ENCODE measurements around the gene RHOBTB1.
A peak's percentile ranks its signal among the peaks of the same experiment; 100 is the strongest.

RHOBTB1 gene, protein sequence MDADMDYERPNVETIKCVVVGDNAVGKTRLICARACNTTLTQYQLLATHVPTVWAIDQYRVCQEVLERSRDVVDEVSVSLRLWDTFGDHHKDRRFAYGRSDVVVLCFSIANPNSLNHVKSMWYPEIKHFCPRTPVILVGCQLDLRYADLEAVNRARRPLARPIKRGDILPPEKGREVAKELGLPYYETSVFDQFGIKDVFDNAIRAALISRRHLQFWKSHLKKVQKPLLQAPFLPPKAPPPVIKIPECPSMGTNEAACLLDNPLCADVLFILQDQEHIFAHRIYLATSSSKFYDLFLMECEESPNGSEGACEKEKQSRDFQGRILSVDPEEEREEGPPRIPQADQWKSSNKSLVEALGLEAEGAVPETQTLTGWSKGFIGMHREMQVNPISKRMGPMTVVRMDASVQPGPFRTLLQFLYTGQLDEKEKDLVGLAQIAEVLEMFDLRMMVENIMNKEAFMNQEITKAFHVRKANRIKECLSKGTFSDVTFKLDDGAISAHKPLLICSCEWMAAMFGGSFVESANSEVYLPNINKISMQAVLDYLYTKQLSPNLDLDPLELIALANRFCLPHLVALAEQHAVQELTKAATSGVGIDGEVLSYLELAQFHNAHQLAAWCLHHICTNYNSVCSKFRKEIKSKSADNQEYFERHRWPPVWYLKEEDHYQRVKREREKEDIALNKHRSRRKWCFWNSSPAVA

GRCh38 chr10:60944058-60944909 is at the start of gene RHOBTB1:
Gene RHOBTB1, minus strand, starts transcription at chr10:60944185. Its CDS starts 32,643 bp downstream, at chr10:60911542.
- H3K4me3 ChIP-seq (ENCODE audit: control insufficient read depth, low read depth, low read length): peak within 1 kb of the TSS; percentile 75
- no peak for TF ChIP-seq CTCF (conservative IDR thresholded peaks at IDR 0.05; ENCODE audit: control insufficient read depth, insufficient read depth, low read depth, low read length)
- peak; percentile 68 for DNase-seq (ENCODE audit: low read depth)

- DNase-seq (ENCODE audit: low read depth): no peak
- no peak for TF ChIP-seq CTCF (conservative IDR thresholded peaks at IDR 0.05; ENCODE audit: control insufficient read depth, insufficient read depth, low read depth, low read length)
- no peak overlapping the region for H3K4me3 ChIP-seq (ENCODE audit: control insufficient read depth, low read depth, low read length)
Measured at GRCh38 chr10:60992636-60993035, 48.7 kb upstream of the RHOBTB1 start.

DNA sequence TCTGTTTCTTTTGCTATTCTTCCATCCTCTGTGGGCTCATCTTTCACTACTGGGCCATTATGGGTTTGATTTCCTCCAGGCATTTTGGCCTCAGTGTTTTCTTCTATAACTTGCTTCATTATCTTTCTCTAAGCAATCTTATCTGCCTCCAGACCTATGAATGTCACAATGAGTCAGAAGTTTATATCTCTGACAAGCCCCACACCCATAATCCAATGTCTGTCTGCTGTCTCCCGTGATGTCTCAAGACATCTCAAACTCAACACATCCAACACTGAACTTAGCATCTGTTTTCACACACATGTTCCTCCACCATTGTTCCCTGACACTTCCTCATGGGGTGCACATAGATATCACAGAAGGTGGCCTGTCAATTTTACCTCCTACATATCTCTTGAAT is 46.7 kb upstream of the RHOBTB1 start:
- TF ChIP-seq CTCF (conservative IDR thresholded peaks at IDR 0.05; ENCODE audit: control insufficient read depth, insufficient read depth, low read depth, low read length): no peak
- H3K4me3 ChIP-seq (ENCODE audit: control insufficient read depth, low read depth, low read length): no peak overlapping the region
- DNase-seq (ENCODE audit: low read depth): no peak

DNA sequence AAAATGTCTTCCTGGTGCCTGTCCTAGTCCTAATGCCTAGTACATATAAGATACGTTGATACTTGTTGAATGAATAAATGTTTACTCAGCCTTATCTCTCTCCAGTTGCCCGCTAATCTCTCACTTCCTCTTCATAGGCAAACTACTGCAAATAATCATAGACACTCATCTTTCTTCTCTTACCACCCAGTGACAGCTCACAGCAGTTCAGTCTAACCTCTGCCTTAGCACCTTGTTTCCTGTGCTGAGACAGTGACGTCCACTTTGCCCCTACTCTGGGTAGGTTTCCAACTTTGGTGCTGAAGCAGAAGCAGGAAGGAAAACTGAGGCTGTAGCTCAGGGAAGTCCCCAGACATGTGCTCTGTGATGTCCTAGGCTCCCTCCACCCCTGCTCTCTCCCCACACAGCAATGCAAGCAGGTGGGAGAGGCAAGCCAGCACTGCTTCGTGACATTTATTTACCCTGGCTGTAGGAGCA is 45.5 kb upstream of the RHOBTB1 start:
- DNase-seq (ENCODE audit: low read depth): no peak
- no peak for TF ChIP-seq CTCF (conservative IDR thresholded peaks at IDR 0.05; ENCODE audit: control insufficient read depth, insufficient read depth, low read depth, low read length)
- H3K4me3 ChIP-seq (ENCODE audit: control insufficient read depth, low read depth, low read length): no peak overlapping the region

DNA sequence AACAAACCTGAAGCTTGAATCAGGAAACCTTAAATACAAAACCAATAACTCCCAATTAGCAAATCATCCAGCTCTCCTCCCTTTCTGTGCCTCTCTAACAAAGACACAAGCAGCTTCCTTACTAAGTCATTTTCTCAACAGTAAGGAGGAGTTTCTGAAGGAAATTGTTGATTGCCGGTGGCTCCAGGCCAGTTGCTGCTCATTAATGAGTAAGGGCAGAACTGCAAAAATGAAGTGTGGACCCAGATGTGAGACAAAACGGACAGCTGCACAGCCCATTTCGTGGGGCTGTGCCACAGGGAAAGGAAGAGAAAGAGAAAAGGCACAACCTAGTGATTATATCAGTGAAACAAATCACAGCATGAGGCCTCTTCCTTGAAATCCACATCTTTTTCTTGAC is 42.8 kb upstream of the RHOBTB1 start:
- no peak for TF ChIP-seq CTCF (conservative IDR thresholded peaks at IDR 0.05; ENCODE audit: control insufficient read depth, insufficient read depth, low read depth, low read length)
- no peak overlapping the region for H3K4me3 ChIP-seq (ENCODE audit: control insufficient read depth, low read depth, low read length)
- no peak for DNase-seq (ENCODE audit: low read depth)

DNA sequence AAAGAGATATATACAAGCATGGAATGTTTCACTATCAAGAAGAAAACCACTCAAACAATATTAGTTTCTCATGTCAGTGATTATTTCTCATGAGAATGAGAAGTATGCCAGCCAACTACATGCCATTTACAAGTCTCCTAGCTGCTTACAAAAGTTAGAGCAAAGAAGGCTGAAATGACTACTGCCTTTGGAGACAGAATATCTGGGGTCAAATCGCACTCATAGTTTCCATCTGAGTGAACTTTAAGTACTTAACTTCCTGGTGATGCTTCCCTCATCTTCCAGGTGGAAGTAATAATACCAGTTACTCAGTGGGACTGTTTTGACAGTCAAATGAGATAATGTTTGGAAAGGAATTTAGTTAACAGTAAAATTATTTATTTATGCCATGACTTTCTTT is 42.0 kb upstream of the RHOBTB1 start:
- TF ChIP-seq CTCF (conservative IDR thresholded peaks at IDR 0.05; ENCODE audit: control insufficient read depth, insufficient read depth, low read depth, low read length): no peak
- no peak overlapping the region for H3K4me3 ChIP-seq (ENCODE audit: control insufficient read depth, low read depth, low read length)
- DNase-seq (ENCODE audit: low read depth): no peak
